Ovary (tissue), 9 donors: Measurements from ENCODE around the gene ATXN10. TPM values are rescaled to one million over a fixed set of nuclear protein-coding genes. Genes with fewer than 3 reads are reported as not detected.

Source experiments
- DNase-seq, 5 donors: peaks; one replicate each; pipeline ENCODE4 v3.0.0-alpha.2; 2019 to 2020
- H3K27ac ChIP-seq, 2 donors: fragments of 200-600 bp; one replicate each; pipeline versions ENCODE4 v1.5.1 to v1.8.0; 2019 to 2022
- H3K27me3 ChIP-seq: fragments of 200-600 bp; one replicate; pipeline ENCODE4 v1.8.0; 2022
- H3K36me3 ChIP-seq: fragments of 200-600 bp; sonication (generic); one replicate; pipeline ENCODE4 v1.5.1; 2019
- H3K4me1 ChIP-seq: one replicate; pipeline ENCODE4 v1.8.1; 2013; ENCODE audit warnings: mild to moderate bottlenecking, moderate library complexity; ENCODE audit not compliant: insufficient read depth
- H3K4me3 ChIP-seq: fragments of 200-600 bp; sonication (generic); one replicate; pipeline ENCODE4 v1.5.1; 2017
- H3K9me3 ChIP-seq, 2 donors: fragments of 200-600 bp in 1 of 2; sonication (generic) in 1 of 2; one replicate each; pipeline versions ENCODE4 v1.5.1 to v1.8.1; 2013 to 2019; ENCODE audit warnings: mild to moderate bottlenecking in 1 of 2, moderate library complexity in 1 of 2
- CTCF ChIP-seq, 3 donors: fragments of 450-650 bp in 2 of 3; fragments of 200-600 bp in 1 of 3; IDR thresholded peaks; one replicate each; pipeline versions ENCODE4 v1.5.1 to v1.8.0; 2016 to 2022; ENCODE audit warnings: antibody characterized with exemption in 3 of 3, mild to moderate bottlenecking in 1 of 3
- EP300 ChIP-seq: sonication (generic); formaldehyde crosslinking; IDR thresholded peaks from one replicate; pipeline ENCODE4 v1.6.1; 2017; ENCODE audit warnings: antibody characterized with exemption
- POLR2A ChIP-seq: fragments of 450-650 bp; IDR thresholded peaks from one replicate; pipeline ENCODE4 v1.6.1; 2017; ENCODE audit warnings: antibody characterized with exemption, mild to moderate bottlenecking, moderate library complexity
- WGBS, 3 donors: extraction: QIAGEN DNeasy Blood & Tissue Kit in 1 of 3; methylation state at CpG; one replicate each; pipeline versions ENCODE4 v1.1.5 to v1.1.7; 2013 to 2017; 5-methylcytosine and 5-hydroxymethylcytosine counted together
- intact Hi-C, 4 donors: fragments of 100-400 bp; cut with DNase I; formaldehyde crosslinking; loops; one replicate each; pipeline versions ENCODE4 v1.11.0 to v1.15.1; 2022 to 2023
- polyA plus RNA-seq, 2 donors: library from polyadenylated mRNA; stranded (reverse); fragments of 200-250 nt in 1 of 2; fragments of 350-450 nt in 1 of 2; fragmentation: Illumina TruSeq in 1 of 2; extraction: RNeasy Lipid Tissue Mini Kit (QIAGEN cat#74804) in 1 of 2; gene quantifications; one replicate each; pipeline ENCODE4 v1.2.3, GENCODE V29; 2013 to 2014
- total RNA-seq, 7 donors: library from RNA; depleted of rRNA in 2 of 7; stranded (reverse); fragments of >200 nt in 2 of 7; fragmentation: NEBNext Ultra II Directional in 3 of 7; extraction: Animal tissue kit (Norgen Biotek cat#: 25700) in 3 of 7; gene quantifications; one replicate each; pipeline versions ENCODE4 v1.1.0 to v1.2.4, GENCODE V29; 2016 to 2023
- donor health status: DM: no; HTN: no; CAD: no; lungs with moderate emphysema.
- donor health status: DM: no; HTN: no; CAD: no.
- donor health status: Bipolar disorder and iron deficiency.
- donor health status: DM: yes; HTN: yes; CAD: no.
- donor health status: DM: no; HTN: no; CAD: no.
- donor health status: DM: yes; HTN: yes; CAD: no.

The ATXN10 gene
- total and polyA plus RNA-seq, 9 donors: 77.4 to 241 (median 175) TPM

GRCh38 chr22:45683248-45683647 is 11.6 kb downstream of the ATXN10 start:
- TF ChIP-seq EP300 (no peak), CTCF (IDR thresholded peaks at IDR 0.05) (no peak), POLR2A (no peak)
- Histone ChIP-seq H3K4me3 (no peak overlapping the region), H3K9me3 (no peaks in the 10 kb centered on the region), H3K27ac (no peak overlapping the region), H3K4me1 (peaks cover 11% of the 10 kb centered on the region), H3K36me3 (no peaks in the 10 kb centered on the region), H3K27me3 (no peaks in the 10 kb centered on the region)
- WGBS, 3 donors: 89 to 90% (median 89%) methylated on average over 6 of the region's 6 CpGs
- intact Hi-C loops: no loop called here
- DNase-seq: no peak

DNA sequence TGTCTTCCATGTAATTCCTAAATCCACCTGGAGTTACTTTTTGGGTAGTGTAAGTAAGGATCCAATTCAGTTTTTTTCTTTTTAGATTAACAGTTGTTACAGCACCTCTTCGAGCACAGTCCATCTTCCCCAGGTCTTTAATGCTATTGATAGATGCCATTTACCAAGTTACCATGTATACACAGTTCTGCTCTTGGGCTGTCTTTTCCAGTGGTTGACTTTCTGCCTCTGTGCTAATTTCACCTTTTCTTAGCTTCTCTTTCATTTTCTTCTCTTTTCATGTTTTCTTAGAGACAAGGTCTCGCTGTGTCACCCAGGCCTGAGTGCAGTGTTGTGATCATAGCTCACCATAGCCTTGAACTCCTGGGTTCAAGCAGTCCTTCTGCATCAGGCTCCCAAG is 12.0 kb downstream of the ATXN10 start:
- H3K4me1 ChIP-seq: peaks cover 13% of the 10 kb centered on the region
- no peak for DNase-seq
- no peaks in the 10 kb centered on the region for H3K9me3 ChIP-seq
- H3K27me3 ChIP-seq: no peaks in the 10 kb centered on the region
- intact Hi-C loops: no loop called here
- TF ChIP-seq EP300 (no peak), POLR2A (no peak), CTCF (IDR thresholded peaks at IDR 0.05) (no peak)
- H3K36me3 ChIP-seq: no peaks in the 10 kb centered on the region
- no peak overlapping the region for H3K27ac ChIP-seq
- H3K4me3 ChIP-seq: no peak overlapping the region
- 88 to 95% (median 91%) methylated on average over 2 of the region's 2 CpGs for WGBS, 3 donors

GRCh38 chr22:45684169-45684568 is 12.5 kb downstream of the ATXN10 start:
- H3K27me3 ChIP-seq: no peaks in the 10 kb centered on the region
- no peak overlapping the region for H3K4me3 ChIP-seq
- DNase-seq: no peak
- no peak for TF ChIP-seq CTCF (IDR thresholded peaks at IDR 0.05)
- TF ChIP-seq POLR2A: no peak
- no peak for TF ChIP-seq EP300
- H3K9me3 ChIP-seq: no peaks in the 10 kb centered on the region
- H3K36me3 ChIP-seq: no peaks in the 10 kb centered on the region
- peaks cover 17% of the 10 kb centered on the region for H3K4me1 ChIP-seq
- H3K27ac ChIP-seq: no peak overlapping the region
- intact Hi-C loops: no loop called here
- WGBS, 3 donors: 74 to 79% (median 76%) methylated on average over 4 of the region's 4 CpGs

DNA sequence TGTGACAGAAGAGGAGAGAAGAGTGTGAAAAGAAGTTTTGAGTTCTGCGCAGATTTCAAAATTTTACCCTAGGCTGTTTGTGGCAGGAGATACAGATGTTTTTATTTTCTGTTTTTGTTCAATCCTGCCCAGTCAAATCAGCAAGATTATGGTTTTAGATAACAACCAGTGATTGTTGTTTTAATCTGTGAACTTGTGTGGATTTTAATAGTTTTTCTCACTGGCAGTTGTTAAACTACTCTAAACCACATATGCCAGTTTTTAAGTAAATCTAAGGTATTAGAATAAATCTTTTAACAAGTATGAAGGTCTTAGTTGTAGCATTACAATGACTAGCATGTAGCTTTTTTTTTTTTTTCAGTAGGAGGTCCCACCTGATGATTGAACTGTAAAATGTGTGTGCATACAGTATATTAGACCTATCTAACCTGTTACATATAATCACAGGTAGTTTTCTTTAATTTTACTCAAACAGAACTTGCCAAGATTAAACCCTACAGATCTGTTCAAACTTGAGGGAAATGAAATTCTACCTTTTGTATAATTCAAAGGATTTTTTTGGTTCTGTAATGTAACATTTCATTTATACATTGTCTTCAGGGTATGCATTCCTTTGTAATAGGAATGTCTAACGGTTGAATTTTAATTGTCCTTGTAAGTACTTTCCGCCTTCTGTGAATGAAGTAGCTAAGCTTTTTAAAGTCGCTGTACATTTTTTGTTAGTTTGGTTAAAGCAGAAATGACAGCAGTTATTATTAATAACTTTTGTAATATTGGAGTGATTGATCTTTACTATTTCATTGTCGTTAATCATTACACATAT is 13.3 kb downstream of the ATXN10 start:
- TF ChIP-seq POLR2A: no peak
- TF ChIP-seq CTCF (IDR thresholded peaks at IDR 0.05): no peak
- no peak for TF ChIP-seq EP300

More for the DNA sequence above, 13.3 kb downstream of the ATXN10 start:
- Histone ChIP-seq H3K27ac (no peak overlapping the region), H3K9me3 (no peaks in the 10 kb centered on the region), H3K4me3 (no peak overlapping the region), H3K36me3 (no peaks in the 10 kb centered on the region), H3K27me3 (no peaks in the 10 kb centered on the region), H3K4me1 (peaks cover 19% of the 10 kb centered on the region)
- 93 to 94% (median 94%) methylated on average over 5 of the region's 5 CpGs for WGBS, 3 donors
- no peak for DNase-seq
- intact Hi-C loops: no loop called here
